GM12891 (cell line): ENCODE measurements around the gene MTCL3.

Source experiments
- POLR2A ChIP-seq: IDR thresholded peaks from 2 replicates; pipeline ENCODE4 v1.6.1; 2011; ENCODE audit warnings: low read depth, low read length, control low read depth
- POLR2AphosphoS5 ChIP-seq: IDR thresholded peaks from 2 replicates; pipeline ENCODE4 v1.6.1; 2011; ENCODE audit warnings: low read depth, low read length, control low read depth

DNA sequence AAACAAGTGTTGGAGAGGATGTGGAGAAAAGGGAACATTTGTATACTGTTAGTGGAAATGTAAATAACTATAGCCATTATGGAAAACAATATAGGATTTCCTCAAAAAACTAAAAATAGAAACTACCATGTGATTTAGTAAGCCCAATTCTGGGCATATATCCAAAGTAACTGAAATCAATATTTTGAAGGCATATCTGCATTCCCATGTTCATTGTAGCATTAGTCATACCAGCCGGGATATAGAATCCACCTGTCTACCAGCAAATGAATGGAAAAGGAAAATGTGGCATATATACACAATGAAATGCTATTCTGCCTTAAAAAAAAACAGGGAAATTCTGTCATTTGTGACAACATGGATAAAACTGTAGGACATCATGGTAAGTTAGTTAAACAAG is 42.5 kb upstream of the MTCL3 start:
- TF ChIP-seq POLR2AphosphoS5 (no peak), POLR2A (no peak)
